HG03457 (cell line): Measurements from ENCODE around the gene ACAP3.
"Not testable (repeated sequence)": the region's sequence is repeated elsewhere in the genome, so short reads cannot be mapped to it uniquely, and the experiment has no call there.

Experiments
- ATAC-seq: cut with Tn5 transposase; IDR thresholded peaks from one replicate; pipeline ENCODE4 v1.9.1; 2021; ENCODE audit warnings: moderate number of reproducible peaks; ENCODE audit not compliant: unreplicated experiment

The ACAP3 gene

GRCh38 chr1:1330366-1331067, 22.8 kb upstream of the ACAP3 start:
- no peak for ATAC-seq

- no peak for ATAC-seq
Measured at GRCh38 chr1:1329304-1330210, 21.8 kb upstream of the ACAP3 start.

- no peak for ATAC-seq
Measured at GRCh38 chr1:1328254-1328653, 20.5 kb upstream of the ACAP3 start.

- ATAC-seq = no peak
Measured at GRCh38 chr1:1327291-1327690, 19.6 kb upstream of the ACAP3 start.

GRCh38 chr1:1326075-1326605, 18.4 kb upstream of the ACAP3 start:
- no peak for ATAC-seq

GRCh38 chr1:1325288-1326074, 17.8 kb upstream of the ACAP3 start:
- no peak for ATAC-seq

- peak; percentile 41 for ATAC-seq
Measured at GRCh38 chr1:1324524-1325287, 17.0 kb upstream of the ACAP3 start, which contains the start of the genes CPTP and INTS11. Gene CPTP (plus strand): TSS chr1:1324802. CDS start chr1:1326911, 2,109 bp downstream. Gene INTS11 (minus strand): TSS chr1:1324660. CDS start chr1:1324608, 52 bp downstream.

GRCh38 chr1:1324084-1324523, 16.4 kb upstream of the ACAP3 start:
- ATAC-seq = peak; percentile 12

GRCh38 chr1:1322952-1323351, 15.2 kb upstream of the ACAP3 start:
- no peak for ATAC-seq

- ATAC-seq = no peak
Measured at GRCh38 chr1:1322418-1322817, 14.7 kb upstream of the ACAP3 start.

- no peak for ATAC-seq
Measured at GRCh38 chr1:1321477-1321876, 13.7 kb upstream of the ACAP3 start.

- ATAC-seq = no peak
Measured at GRCh38 chr1:1320666-1321448, 13.1 kb upstream of the ACAP3 start.

- no peak for ATAC-seq
Measured at GRCh38 chr1:1319646-1319941, 11.9 kb upstream of the ACAP3 start.

GRCh38 chr1:1318777-1319645, 11.3 kb upstream of the ACAP3 start:
- no peak for ATAC-seq

- no peak for ATAC-seq
Measured at GRCh38 chr1:1318131-1318652, 10.5 kb upstream of the ACAP3 start.

GRCh38 chr1:1317420-1317819, 9.7 kb upstream of the ACAP3 start:
- no peak for ATAC-seq

GRCh38 chr1:1316199-1316598, 8.5 kb upstream of the ACAP3 start:
- not testable (repeated sequence) for ATAC-seq

GRCh38 chr1:1315435-1315954, 7.8 kb upstream of the ACAP3 start:
- ATAC-seq = no peak
